Measurements from ENCODE around the gene SKIDA1.

SKIDA1 gene

GRCh38 chr10:21529032-21529910 is 3.8 kb upstream of the SKIDA1 start:
- no peak for DNase-seq

DNA sequence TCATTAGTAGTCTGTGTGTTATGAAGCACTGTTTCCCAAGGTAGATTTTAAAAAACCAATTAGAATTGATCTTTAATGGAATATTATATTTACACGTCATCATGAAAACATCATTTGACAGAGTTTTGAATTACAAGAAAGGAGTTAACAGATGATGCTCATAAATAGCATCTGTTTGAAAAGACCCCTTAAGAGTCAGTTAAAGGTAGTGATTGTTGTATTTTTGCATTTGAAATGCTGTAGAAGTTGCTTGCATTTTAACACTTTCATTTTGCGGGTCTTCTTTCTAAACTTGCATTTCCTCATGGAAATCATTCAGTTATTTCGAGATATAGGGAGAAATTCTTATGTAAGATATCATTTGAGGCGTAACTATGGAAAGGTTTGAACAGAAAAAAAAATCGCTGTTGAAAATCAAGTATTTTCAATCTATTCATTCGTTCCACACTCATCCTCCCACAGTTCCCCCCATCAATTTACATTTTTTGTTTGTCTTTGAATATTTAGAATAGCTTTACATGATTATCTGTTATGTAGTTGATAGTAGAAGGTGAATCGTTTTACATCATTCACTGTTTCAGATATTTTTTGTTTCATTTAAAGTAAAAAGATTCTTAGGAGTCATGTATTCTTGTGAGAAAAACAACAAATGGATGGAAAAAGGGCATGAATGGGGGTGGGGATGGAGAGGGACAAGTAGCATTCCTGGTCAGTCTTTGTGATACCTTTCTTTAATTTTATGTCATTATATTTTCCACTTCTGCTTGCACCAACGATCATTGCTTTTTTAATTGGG is 3.0 kb upstream of the SKIDA1 start:
- peak in 1 of 56 donors; percentile 8 for DNase-seq

- no peak for DNase-seq
Observed at GRCh38 chr10:21527598-21528235, 2.2 kb upstream of the SKIDA1 start.

DNA sequence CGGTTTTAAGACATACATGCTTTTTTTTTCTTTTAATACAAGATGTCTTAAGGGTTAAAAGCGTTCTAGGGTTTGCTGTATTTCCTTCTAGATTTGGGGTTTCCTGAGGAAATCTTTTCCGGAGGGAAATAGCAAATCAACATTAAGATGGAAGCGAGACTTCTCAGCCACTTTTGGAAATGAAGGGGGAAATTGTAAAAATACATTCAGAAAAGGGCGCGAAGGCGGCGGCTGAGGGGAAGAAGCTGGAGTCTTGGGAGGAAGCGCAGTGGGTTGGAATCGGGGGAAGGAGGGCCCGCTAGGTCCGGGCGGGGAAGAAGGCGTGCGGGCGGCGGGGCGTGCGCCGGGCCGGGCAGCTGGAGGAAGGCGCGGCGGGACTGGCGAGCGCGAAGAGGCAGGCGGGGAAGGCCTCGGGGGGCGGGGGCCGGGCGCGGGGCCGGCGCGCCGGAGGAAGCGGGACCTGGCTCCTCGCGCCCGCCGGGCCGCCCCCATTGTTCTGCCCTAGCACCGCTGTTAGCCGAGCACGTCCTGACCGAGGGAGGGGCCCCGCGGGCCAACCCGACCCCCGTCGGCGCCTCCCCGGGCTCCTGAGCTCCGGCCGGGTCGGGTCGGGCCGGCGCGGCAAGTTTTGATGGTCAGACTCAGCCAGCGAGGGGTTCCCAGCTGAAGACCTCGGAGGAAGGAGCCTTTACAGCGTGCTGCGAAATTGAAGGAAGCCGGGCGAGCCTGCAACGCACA is 1.5 kb upstream of the SKIDA1 start:
- peak in 47 of 56 donors; percentile 18 to 87 (median 63) for DNase-seq

DNA sequence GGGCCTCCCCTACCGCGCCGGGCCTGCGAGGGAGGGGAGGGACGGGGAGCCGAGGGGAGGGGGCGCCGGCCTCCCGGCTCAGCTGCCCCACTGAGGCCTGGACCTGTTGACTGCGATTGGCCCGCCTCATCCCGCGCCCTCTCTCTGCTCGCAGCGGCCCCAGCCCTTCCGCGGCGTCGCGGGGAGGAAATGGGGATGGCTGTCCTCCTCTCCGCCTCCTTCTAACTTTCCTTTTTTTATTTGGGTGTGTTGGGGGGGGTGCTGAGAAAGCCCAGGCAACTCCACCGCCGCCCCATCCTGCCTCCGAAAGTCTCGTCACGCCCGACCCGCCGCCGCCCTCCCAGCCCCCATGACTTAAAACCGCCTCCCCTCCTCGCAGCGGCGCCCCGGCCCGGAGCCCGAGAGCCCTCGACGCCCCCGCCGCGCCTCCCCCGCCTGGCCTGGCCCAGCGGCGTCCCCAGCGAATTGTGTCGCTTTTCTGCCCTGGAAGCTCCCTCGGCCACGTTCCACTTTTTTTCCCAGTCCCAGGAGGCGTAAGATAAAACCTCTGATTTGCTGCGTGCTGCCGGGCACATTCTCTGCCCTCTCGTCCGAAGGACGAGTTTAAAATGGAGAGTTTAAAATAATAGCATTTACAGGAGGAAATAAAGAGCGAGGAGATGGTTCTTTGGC is 842 bp upstream of the SKIDA1 start:
- peak in 51 of 56 donors; percentile 42 to 93 (median 81) for DNase-seq

- DNase-seq: peak in 10 of 56 donors; percentile 12 to 65 (median 34)
Observed at GRCh38 chr10:21524526-21525366, 736 bp downstream of the SKIDA1 start.

DNA sequence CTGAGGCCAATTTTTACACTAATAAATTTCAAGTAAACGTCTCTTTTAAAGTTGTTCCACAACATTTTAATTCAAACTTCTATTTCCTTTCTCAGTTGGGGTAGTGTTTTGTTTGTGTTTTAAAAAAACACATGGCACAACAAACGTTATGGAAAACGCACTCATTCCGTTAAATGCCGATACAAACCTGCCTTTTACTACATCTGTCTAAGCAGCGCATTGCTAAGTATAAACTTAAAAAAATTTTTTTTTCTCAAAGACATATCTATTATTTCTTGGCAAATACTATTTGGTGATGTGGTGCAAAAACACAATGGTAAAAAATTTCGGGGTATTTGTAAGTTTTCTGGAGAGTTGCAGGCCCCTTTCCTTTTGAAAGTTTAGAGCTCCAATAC is 1.4 kb downstream of the SKIDA1 start:
- no peak for DNase-seq

DNA sequence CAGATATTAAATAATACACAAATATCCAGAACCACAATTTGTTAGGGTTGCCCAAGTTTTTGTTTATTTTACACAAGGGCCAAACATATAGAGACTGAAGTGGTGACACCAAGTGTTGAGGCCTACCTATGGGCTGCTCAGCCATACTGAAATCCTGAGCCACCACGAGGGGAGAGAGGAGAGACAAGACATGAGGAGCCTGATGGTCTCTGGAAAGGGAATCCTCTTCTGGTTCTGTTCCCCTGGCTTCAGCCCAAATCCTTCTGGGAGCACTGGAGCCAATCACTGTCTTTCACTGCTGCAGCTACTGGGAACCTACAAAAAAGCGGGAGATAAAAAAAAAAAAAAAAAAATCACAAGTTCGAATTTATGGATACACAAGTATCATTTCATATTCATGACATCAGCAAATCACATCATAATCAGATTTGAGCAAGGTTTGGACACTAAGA is 1.9 kb downstream of the SKIDA1 start:
- DNase-seq: peak in 4 of 56 donors; percentile 9 to 36 (median 16)

DNA sequence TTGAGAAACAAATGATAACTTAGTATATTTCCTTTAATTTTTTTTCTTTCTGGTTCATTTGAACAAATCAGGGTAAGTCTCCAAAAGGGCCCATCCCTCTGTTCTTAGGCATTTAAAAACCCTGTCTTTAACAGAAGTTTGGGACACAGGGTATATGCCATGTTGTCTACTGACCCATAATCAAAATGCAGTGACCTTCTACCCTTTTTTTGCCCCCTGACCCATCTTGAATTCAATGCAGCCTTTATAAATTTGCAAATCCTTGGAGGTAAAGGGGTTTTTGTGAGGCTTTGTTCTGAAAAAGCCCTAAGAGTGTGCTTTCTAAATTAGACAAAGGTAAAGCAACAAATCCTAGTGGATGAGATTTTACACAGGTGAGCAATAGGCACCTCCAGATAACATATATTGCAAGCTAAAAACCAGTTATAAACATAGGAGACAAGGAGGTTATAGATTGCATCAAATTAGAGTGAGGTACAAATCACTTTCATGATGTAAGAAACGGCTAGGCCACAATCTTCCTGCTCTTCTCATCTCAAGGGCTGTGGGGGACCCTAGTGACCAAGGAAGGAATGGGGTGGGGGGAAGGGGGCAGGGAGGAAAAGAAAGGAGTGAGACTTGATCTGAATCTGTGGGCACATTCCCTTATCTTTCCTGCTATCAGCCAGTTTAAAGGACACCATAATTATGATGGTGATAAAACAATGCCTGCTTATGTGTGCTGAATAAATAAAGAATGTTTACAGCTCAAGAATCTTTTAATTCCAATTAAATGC is 2.7 kb downstream of the SKIDA1 start:
- DNase-seq: no peak

DNA sequence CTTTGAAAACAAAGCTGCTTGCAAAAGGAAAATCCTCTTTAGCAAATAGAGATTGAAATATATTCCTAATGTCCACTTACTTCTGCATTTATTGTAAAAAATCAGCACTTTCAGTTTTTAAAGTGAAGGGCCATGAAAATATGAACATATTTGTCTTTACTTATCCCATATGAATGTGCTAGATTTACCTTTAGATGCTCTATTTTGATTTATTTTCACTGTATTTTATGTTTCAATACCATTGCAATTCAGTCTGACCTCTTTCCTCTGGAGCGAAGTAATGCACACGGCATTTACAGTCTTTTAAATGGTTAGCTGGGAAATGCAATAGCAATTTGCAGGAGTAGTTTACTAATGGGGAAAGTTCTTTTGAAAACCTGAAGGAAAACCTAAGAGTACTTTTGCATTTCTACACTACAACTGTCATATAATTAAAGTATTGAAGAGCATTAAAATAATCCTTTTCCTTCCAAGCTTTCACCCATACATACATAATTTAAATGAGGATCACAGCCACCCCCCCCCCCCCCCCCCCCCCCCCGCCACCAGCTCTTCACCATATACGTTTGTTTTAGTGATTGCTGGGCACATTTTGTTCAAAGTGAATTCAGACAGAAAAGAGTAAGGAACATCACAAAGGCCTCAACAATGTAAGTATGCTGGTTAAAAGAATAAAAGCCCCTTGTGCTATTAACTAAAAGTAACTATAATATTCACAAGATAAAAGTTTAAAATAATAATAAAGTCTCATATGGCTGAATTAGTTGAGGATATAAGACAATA is 3.5 kb downstream of the SKIDA1 start:
- no peak for DNase-seq

GRCh38 chr10:21520949-21521348 is 4.5 kb downstream of the SKIDA1 start:
- no peak for DNase-seq

DNA sequence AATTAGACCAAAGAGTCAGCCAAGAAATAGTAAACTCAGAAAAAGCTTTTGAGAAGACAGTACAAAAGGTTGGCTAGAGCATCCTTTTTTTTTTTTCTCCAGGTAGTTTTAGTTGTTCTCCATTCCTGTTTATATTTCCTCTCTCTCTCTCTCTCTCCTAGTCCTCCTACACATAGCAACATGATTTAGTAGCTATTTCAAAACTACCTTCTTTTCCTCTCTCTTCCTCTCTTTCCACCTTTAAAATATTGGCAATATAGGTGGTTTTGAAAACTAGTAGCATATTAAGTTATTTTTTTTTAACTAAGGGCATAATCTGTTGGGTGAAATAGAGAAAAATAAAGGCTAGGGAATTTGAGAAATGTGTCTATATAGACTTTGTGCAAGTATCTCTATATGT is 5.0 kb downstream of the SKIDA1 start:
- DNase-seq: no peak

DNA sequence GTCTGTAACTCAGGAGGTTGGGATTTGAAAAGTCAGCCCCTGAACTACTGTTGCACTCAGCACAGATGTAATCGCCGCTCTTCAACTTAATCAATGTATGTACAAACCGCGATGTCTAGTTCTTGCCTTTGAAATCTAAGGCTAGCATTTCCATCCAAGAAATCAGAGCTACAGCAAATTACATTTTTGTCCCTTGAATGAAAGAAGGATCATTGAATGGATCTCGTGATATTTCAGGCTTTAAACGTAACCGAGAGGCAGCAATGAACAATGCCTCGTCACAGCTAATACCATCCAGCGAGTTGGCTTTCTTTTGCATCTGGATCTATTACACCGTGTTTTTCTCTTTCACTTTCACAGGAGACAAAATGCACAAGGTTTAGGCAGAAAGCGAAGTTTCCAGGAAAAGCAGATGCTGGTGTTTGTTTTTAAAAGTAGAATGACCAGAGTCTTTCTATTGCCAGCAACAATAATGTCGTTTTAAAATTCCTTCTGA is 5.5 kb downstream of the SKIDA1 start:
- no peak for DNase-seq

GRCh38 chr10:21519397-21519933 is 6.0 kb downstream of the SKIDA1 start:
- DNase-seq: no peak

DNA sequence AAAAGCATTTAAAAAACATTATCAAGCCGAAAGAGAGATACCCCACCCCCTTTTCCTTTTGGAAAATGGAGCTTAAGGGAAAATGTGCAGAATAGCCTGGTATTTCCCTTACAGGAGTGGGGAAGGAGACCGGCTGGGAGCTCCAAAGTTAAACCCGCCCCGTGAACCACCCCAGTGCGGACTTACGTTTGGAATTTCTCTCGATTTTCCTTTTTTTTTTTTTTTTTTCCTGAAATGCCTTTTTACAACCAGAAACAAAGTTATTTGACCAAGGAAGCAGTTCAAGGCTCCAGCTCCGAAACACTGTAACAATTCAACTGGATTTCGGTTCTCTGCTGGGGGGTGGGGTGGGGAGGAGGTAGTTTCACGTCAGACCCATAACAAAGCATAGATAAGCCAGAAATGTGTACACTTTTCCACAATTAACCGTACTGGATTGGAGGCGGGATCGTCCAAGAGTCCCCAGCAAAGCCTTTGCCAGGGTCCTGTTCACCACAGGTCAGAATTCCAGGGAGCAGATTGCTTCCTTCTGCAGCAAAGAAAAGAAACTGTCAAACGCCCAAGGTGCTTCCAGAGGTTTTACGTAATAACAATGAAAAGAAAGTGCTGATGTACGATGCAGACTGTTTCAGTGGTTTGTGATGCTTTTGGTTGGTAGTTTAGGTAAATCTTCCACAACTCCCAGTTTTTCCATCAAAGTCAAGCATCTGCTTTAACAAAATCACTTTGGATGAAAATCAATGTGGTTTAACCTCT is 6.7 kb downstream of the SKIDA1 start:
- DNase-seq: peak in 1 of 56 donors; percentile 20

GRCh38 chr10:21518149-21518640 is 7.3 kb downstream of the SKIDA1 start:
- peak in 3 of 56 donors; percentile 20 to 33 (median 27) for DNase-seq
